Peyer's patch (tissue), 4 donors: ENCODE measurements around the gene ZNF628.

Experiments used
- POLR2A ChIP-seq, 2 donors: fragments of 450-650 bp; IDR thresholded peaks; one replicate each; pipeline ENCODE4 v1.5.1; 2017; ENCODE audit warnings: antibody characterized with exemption in 2 of 2, mild to moderate bottlenecking in 2 of 2, moderate library complexity in 2 of 2
- TF ChIP-seq, protein P1 (sequence below), 6 experiments: fragments of 450-650 bp in 4 of 6; fragments of 200-600 bp in 2 of 6; sonication (generic) in 1 of 6; IDR thresholded peaks; one replicate each; pipeline ENCODE4 v1.5.1; 2017 to 2019; ENCODE audit warnings: antibody characterized with exemption in 6 of 6, mild to moderate bottlenecking in 3 of 6, moderate library complexity in 1 of 6

GRCh38 chr19:55485439-55486011, 9.1 kb downstream of the ZNF628 start:
- no peak for TF ChIP-seq POLR2A (IDR thresholded peaks at IDR 0.05)
- TF ChIP-seq, protein P1, sequence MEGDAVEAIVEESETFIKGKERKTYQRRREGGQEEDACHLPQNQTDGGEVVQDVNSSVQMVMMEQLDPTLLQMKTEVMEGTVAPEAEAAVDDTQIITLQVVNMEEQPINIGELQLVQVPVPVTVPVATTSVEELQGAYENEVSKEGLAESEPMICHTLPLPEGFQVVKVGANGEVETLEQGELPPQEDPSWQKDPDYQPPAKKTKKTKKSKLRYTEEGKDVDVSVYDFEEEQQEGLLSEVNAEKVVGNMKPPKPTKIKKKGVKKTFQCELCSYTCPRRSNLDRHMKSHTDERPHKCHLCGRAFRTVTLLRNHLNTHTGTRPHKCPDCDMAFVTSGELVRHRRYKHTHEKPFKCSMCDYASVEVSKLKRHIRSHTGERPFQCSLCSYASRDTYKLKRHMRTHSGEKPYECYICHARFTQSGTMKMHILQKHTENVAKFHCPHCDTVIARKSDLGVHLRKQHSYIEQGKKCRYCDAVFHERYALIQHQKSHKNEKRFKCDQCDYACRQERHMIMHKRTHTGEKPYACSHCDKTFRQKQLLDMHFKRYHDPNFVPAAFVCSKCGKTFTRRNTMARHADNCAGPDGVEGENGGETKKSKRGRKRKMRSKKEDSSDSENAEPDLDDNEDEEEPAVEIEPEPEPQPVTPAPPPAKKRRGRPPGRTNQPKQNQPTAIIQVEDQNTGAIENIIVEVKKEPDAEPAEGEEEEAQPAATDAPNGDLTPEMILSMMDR (IDR thresholded peaks at IDR 0.05), result no peak
